ENCODE results near the gene SMTNL2. TPM values are rescaled to one million over a fixed set of nuclear protein-coding genes. Genes with fewer than 3 reads are reported as not detected.
A peak's percentile ranks its signal among the peaks of the same experiment; 100 is the strongest.

Gene SMTNL2
- total RNA-seq, 1 experiment from 2014 or later: 39.3 TPM

DNA sequence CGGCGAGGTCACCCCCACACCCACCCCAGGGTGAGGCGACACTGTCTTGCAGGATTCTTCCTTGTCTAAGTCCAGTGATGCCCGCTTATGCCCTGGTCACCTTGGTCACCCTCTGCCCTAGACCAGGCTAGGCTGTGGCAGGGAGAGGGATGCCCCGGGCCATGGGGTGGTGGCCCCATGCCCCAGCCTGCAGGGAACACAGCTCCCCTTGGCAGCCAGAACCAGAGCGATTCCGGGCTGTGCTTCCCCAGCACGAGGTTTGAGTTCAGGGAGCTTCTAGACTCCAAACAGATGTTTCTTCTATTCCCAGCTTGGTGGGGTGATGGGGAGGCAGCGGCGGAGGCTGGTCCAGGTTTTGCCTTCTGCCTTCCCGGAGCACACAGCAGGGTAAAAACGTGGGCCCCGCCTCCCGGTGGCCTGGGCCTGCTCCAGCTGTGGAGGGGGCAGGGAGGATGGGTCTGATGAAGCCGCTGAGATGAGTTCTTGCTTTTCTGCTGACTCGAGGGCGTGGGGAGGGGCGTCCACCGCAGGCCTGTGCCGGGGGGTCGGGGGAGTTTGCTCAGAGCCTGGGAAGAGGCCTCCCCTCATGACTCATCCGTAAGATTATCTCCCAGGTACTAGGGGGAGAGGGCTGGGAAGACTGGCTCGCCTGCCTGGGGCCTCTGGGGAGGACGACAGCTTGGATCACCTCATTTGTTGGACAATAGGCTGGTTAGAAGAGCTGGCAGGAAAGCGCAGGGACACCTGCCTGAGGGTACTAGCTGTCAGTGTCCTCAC lies 15.4 kb downstream of the SMTNL2 start:
- Histone ChIP-seq H3K4me3 (ENCODE audit: low read depth, low read length) (no peak overlapping the region), H3K4me1 (peaks cover 28% of the 10 kb centered on the region), H3K36me3 (ENCODE audit: control insufficient read depth, insufficient read depth, low read length) (no peaks in the 10 kb centered on the region), H3K9me3 (no peaks in the 10 kb centered on the region), H3K27me3 (replicated peaks; ENCODE audit: control insufficient read depth, insufficient read depth, low read length) (no peaks in the 10 kb centered on the region)
- peaks cover 48% of the 10 kb centered on the region for H3K36me3 Mint-ChIP-seq (ENCODE audit: insufficient read depth, unreplicated experiment)
- peak overlapping the region; percentile 53 for H3K4me3 Mint-ChIP-seq (ENCODE audit: unreplicated experiment)
- H3K9me3 Mint-ChIP-seq (ENCODE audit: unreplicated experiment): no peaks in the 10 kb centered on the region
- CTCF ChIA-PET: interaction anchor here (0.6 to 2.5 kb wide), 4 partner anchors 11 to 574 kb away, joined by 3 to 9 read pairs (median 3); no protein-coding TSS in a partner anchor
- POLR2A ChIA-PET: interaction anchor here (1.9 to 2.8 kb wide), 2 partner anchors 10 to 15 kb away, joined by 10 to 28 read pairs; partner anchors contain the start of gene SMTNL2
- H3K4me1 Mint-ChIP-seq (ENCODE audit: low read depth, unreplicated experiment): peaks cover 13% of the 10 kb centered on the region
- DNase-seq: peak; percentile 87 to 92
- no TSS peak for BruUV-seq (replicated peaks)
- TF ChIP-seq, protein P1, sequence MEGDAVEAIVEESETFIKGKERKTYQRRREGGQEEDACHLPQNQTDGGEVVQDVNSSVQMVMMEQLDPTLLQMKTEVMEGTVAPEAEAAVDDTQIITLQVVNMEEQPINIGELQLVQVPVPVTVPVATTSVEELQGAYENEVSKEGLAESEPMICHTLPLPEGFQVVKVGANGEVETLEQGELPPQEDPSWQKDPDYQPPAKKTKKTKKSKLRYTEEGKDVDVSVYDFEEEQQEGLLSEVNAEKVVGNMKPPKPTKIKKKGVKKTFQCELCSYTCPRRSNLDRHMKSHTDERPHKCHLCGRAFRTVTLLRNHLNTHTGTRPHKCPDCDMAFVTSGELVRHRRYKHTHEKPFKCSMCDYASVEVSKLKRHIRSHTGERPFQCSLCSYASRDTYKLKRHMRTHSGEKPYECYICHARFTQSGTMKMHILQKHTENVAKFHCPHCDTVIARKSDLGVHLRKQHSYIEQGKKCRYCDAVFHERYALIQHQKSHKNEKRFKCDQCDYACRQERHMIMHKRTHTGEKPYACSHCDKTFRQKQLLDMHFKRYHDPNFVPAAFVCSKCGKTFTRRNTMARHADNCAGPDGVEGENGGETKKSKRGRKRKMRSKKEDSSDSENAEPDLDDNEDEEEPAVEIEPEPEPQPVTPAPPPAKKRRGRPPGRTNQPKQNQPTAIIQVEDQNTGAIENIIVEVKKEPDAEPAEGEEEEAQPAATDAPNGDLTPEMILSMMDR (IDR thresholded peaks at IDR 0.05; ENCODE audit: insufficient read depth in 1 of 2, low read depth in 1 of 2, low read length in 1 of 2, severe bottlenecking in 1 of 2, unreplicated experiment in 1 of 2): no peak
- H3K27ac Mint-ChIP-seq (ENCODE audit: unreplicated experiment): peak overlapping the region; percentile 87
- intact Hi-C loops (cut with micrococcal nuclease; ENCODE audit: unreplicated experiment): loop anchor here (1.0 kb wide), 1 partner anchor 11 kb away; no protein-coding TSS in a partner anchor
- H3K27me3 Mint-ChIP-seq (ENCODE audit: insufficient read depth, unreplicated experiment): no peaks in the 10 kb centered on the region

DNA sequence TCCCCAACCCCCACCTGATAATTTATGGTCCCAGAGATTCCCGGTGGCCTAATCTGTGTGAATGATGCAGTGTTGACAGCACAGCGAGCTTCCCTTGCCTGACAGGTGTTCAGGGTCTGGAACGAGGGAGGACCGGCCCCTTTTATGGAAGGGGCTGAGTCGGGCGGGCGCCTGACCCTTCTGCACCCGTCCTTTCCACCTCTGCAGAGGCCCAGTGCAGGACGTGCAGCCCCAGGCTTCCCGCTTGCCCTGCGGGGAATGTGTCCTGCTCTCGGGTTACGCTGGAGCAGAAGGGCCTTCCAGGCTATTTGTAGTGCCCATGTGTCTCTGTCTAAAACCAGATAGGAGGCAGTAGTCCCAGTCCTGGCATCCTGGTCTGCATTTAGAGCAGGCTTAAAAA lies 16.2 kb downstream of the SMTNL2 start:
- CTCF ChIA-PET: interaction anchor here (0.6 to 2.5 kb wide), 4 partner anchors 10 to 575 kb away, joined by 3 to 9 read pairs (median 3); no protein-coding TSS in a partner anchor

DNA sequence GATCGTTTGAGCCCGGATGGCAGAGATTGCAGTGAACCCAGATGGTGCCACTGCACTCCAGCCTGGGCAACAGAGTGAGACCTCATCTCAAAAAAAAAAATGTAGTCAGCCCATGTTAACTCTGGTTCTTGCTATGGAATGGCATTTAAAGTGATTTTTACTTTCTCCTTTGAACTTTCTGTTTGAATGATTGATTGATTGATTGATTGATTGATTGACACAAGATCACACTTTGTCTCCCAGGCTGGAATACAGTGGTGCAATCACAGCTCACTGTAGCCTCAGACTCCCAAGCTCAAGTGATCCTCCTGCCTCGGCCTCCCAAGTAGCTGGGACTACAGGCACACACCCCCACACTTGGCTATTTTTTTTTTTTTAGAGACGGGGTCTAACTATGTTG lies 17.0 kb downstream of the SMTNL2 start:
- no peaks in the 10 kb centered on the region for H3K9me3 ChIP-seq
- no peak for DNase-seq
- intact Hi-C loops (cut with micrococcal nuclease; ENCODE audit: unreplicated experiment): no loop called here
- peaks cover 13% of the 10 kb centered on the region for H3K4me1 Mint-ChIP-seq (ENCODE audit: low read depth, unreplicated experiment)
- CTCF ChIA-PET: interaction anchor here (2.5 kb wide), 1 partner anchor 9 kb away, joined by 9 read pairs; no protein-coding TSS in a partner anchor
- TF ChIP-seq, protein P1 (IDR thresholded peaks at IDR 0.05; ENCODE audit: insufficient read depth in 1 of 2, low read depth in 1 of 2, low read length in 1 of 2, severe bottlenecking in 1 of 2, unreplicated experiment in 1 of 2): no peak
- POLR2A ChIA-PET: no interaction called here
- H3K27me3 ChIP-seq (replicated peaks; ENCODE audit: control insufficient read depth, insufficient read depth, low read length): no peaks in the 10 kb centered on the region
- H3K36me3 ChIP-seq (ENCODE audit: control insufficient read depth, insufficient read depth, low read length): no peaks in the 10 kb centered on the region
- H3K4me1 ChIP-seq: peaks cover 28% of the 10 kb centered on the region
- H3K27ac Mint-ChIP-seq (ENCODE audit: unreplicated experiment): peak overlapping the region; percentile 87
- H3K36me3 Mint-ChIP-seq (ENCODE audit: insufficient read depth, unreplicated experiment): peaks cover 58% of the 10 kb centered on the region
- BruUV-seq (replicated peaks): no TSS peak
- H3K27me3 Mint-ChIP-seq (ENCODE audit: insufficient read depth, unreplicated experiment): no peaks in the 10 kb centered on the region
- H3K9me3 Mint-ChIP-seq (ENCODE audit: unreplicated experiment): no peaks in the 10 kb centered on the region
- no peak overlapping the region for H3K4me3 ChIP-seq (ENCODE audit: low read depth, low read length)
- H3K4me3 Mint-ChIP-seq (ENCODE audit: unreplicated experiment): no peak overlapping the region

More for the DNA sequence above, 16.2 kb downstream of the SMTNL2 start:
- H3K4me1 ChIP-seq: peaks cover 28% of the 10 kb centered on the region
- no TSS peak for BruUV-seq (replicated peaks)
- H3K36me3 Mint-ChIP-seq (ENCODE audit: insufficient read depth, unreplicated experiment): peaks cover 52% of the 10 kb centered on the region
- intact Hi-C loops (cut with micrococcal nuclease; ENCODE audit: unreplicated experiment): loop anchor here (1.0 kb wide), 1 partner anchor 10 kb away; no protein-coding TSS in a partner anchor
- TF ChIP-seq, protein P1 (IDR thresholded peaks at IDR 0.05; ENCODE audit: insufficient read depth in 1 of 2, low read depth in 1 of 2, low read length in 1 of 2, severe bottlenecking in 1 of 2, unreplicated experiment in 1 of 2): no peak
- no peaks in the 10 kb centered on the region for H3K36me3 ChIP-seq (ENCODE audit: control insufficient read depth, insufficient read depth, low read length)
- H3K4me3 ChIP-seq (ENCODE audit: low read depth, low read length): no peak overlapping the region
- POLR2A ChIA-PET: interaction anchor here (1.9 to 2.8 kb wide), 2 partner anchors 9 to 16 kb away, joined by 10 to 28 read pairs; partner anchors contain the start of gene SMTNL2
- H3K27ac Mint-ChIP-seq (ENCODE audit: unreplicated experiment): peak overlapping the region; percentile 87
- no peaks in the 10 kb centered on the region for H3K9me3 ChIP-seq
- H3K4me1 Mint-ChIP-seq (ENCODE audit: low read depth, unreplicated experiment): peaks cover 13% of the 10 kb centered on the region
- H3K9me3 Mint-ChIP-seq (ENCODE audit: unreplicated experiment): no peaks in the 10 kb centered on the region
- no peak overlapping the region for H3K4me3 Mint-ChIP-seq (ENCODE audit: unreplicated experiment)
- peak; percentile 61 to 81 for DNase-seq
- H3K27me3 Mint-ChIP-seq (ENCODE audit: insufficient read depth, unreplicated experiment): no peaks in the 10 kb centered on the region
- H3K27me3 ChIP-seq (replicated peaks; ENCODE audit: control insufficient read depth, insufficient read depth, low read length): no peaks in the 10 kb centered on the region
